ENCODE data around the gene KRTAP19-3.

Gene KRTAP19-3

DNA sequence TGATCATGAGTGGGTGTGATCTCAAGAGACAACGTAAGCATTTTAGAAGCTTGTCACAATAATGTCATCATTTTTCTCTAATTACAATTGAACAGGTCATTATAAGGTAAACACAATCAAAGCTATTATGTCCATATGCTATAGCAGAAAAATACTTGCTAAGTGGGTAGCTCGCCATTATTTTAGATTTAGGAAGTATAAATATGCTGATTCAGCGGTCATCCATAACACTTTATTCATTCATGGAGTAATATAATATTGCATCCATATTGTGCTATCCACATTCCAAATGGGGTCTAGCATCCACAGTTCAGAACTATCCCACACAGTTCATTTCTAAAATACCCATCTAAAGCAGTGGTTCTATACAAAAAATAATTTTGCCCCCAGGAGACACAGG, 43.3 kb downstream of the KRTAP19-3 start:
- TF ChIP-seq, protein P1, sequence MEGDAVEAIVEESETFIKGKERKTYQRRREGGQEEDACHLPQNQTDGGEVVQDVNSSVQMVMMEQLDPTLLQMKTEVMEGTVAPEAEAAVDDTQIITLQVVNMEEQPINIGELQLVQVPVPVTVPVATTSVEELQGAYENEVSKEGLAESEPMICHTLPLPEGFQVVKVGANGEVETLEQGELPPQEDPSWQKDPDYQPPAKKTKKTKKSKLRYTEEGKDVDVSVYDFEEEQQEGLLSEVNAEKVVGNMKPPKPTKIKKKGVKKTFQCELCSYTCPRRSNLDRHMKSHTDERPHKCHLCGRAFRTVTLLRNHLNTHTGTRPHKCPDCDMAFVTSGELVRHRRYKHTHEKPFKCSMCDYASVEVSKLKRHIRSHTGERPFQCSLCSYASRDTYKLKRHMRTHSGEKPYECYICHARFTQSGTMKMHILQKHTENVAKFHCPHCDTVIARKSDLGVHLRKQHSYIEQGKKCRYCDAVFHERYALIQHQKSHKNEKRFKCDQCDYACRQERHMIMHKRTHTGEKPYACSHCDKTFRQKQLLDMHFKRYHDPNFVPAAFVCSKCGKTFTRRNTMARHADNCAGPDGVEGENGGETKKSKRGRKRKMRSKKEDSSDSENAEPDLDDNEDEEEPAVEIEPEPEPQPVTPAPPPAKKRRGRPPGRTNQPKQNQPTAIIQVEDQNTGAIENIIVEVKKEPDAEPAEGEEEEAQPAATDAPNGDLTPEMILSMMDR (conservative IDR thresholded peaks at IDR 0.05) = no peak
- no peak for TF ChIP-seq ZFX (IDR thresholded peaks at IDR 0.05)
- no peak overlapping the region for H3K27ac ChIP-seq

DNA sequence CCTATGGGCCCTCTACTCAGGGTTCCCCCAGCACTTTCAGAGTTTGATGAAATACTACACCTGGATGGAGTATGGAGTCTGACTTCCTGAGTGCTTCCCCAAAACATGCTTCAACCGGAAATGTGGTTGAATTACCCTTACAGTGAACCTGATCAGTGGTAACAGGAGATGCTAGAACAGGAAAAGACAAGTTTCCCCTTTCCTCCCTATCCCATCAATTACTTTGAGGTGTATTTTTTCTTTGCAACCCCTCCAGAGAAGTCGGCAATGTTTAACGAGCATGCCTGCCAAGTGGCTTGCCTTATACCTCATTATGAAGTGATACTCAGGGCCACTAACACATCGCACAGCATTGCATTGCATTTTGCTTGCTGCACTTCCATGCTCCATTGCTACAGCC, 44.8 kb downstream of the KRTAP19-3 start:
- H3K27ac ChIP-seq = no peak overlapping the region
- no peak for TF ChIP-seq ZFX (IDR thresholded peaks at IDR 0.05)
- TF ChIP-seq, protein P1 (conservative IDR thresholded peaks at IDR 0.05) = no peak

DNA sequence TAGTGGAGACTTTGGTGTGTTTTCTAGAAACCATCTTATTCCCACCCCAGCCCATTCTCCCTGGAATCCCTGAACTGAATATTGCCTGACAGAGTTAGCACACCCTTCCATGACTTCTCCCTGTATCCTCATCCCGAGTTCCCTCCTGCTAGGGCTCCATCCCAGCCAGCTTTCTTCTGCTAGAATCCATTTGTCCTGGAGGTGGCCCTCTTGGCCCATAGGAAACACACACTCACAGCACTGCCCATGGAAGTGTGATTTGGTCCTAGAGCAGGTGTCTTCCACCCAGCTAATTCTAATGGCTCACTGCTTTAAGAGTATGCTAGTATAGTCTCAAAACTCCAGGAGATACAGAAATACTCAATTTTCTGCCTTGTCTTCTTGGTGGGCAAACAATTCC, 47.6 kb downstream of the KRTAP19-3 start:
- H3K27ac ChIP-seq = peak overlapping the region; percentile 33; the same call in 1 of the 2 replicates
- TF ChIP-seq, protein P1 (conservative IDR thresholded peaks at IDR 0.05) = no peak
- TF ChIP-seq ZFX (IDR thresholded peaks at IDR 0.05) = no peak

DNA sequence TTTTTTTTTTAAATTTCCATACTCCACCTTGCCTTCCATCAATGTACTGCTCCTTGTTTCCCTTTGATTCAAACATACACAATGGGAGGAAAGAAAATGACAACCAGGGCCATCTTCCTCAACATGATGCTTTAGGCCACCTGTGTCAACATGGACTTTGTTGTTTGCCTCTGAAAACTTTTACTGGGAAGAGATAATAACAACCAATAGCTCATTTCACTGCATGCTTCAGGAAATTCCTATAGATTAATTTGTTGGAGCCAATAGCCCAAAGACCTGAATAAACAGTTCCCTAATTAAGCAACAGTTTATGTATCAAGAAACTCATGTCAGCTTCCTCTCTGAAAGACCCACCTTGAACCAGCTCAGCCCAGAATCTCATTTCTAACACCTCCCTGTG, 48.6 kb downstream of the KRTAP19-3 start:
- H3K27ac ChIP-seq = no peak overlapping the region
- TF ChIP-seq, protein P1 (conservative IDR thresholded peaks at IDR 0.05) = no peak
- no peak for TF ChIP-seq ZFX (IDR thresholded peaks at IDR 0.05)
